GM12891 (cell line): ENCODE measurements around the gene SAP30.

Experiments used
- POLR2A ChIP-seq: IDR thresholded peaks from 2 replicates; pipeline ENCODE4 v1.6.1; 2011; ENCODE audit warnings: low read depth, low read length, control low read depth
- POLR2AphosphoS5 ChIP-seq: IDR thresholded peaks from 2 replicates; pipeline ENCODE4 v1.6.1; 2011; ENCODE audit warnings: low read depth, low read length, control low read depth
- SPI1 ChIP-seq: IDR thresholded peaks from 2 replicates; pipeline ENCODE4 v1.6.1; 2011; ENCODE audit warnings: low read depth, low read length, control low read depth
- TAF1 ChIP-seq: IDR thresholded peaks from 2 replicates; pipeline ENCODE4 v1.6.1; 2011; ENCODE audit warnings: low read depth, low read length, control low read depth

- TF ChIP-seq POLR2AphosphoS5 (no peak), POLR2A (no peak), SPI1 (no peak), TAF1 (no peak)
These were observed 12.8 kb upstream of the SAP30 start for GRCh38 chr4:173357939-173358338.
